Measurements from ENCODE around the gene F12.

DNA sequence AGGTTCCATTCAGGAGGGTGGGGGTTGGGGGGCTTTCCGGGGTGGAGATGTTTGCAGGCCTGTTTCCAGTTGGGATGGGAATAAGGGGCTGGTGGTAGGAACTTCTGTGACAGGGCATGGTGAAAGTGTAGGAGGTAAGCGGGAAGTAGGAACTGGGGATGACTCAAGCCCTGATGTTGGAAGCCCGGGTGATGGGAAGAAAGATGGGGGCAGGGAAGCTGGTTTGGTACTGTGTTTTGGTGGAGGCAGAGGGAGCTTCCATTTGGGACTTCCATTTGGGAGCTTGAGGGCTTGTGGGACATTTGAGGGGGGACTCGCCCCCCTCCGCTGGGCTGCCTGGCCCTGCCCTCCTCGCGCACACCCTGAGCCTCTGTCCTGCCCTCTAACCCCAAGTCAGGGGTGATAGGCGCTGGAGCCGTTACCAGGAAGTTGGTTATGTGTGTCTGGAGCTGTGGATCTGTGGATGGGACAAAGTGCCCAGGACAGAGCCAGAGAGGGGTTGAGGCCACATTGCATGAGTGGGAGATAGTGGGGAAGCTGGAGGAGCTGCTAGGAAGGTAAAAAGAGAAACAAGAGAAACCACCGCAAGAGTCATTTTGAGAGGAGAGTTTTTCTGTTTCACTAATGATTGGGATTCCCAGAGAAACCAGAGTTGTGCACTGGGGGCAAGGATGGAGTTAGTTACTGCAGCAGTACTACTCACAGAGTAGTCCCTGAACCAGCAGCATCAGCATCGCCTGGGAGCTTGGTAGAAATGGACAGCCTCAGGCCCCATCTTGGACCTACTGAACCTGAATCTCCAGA, 45.0 kb downstream of the F12 start:
- TF ChIP-seq, protein P1, sequence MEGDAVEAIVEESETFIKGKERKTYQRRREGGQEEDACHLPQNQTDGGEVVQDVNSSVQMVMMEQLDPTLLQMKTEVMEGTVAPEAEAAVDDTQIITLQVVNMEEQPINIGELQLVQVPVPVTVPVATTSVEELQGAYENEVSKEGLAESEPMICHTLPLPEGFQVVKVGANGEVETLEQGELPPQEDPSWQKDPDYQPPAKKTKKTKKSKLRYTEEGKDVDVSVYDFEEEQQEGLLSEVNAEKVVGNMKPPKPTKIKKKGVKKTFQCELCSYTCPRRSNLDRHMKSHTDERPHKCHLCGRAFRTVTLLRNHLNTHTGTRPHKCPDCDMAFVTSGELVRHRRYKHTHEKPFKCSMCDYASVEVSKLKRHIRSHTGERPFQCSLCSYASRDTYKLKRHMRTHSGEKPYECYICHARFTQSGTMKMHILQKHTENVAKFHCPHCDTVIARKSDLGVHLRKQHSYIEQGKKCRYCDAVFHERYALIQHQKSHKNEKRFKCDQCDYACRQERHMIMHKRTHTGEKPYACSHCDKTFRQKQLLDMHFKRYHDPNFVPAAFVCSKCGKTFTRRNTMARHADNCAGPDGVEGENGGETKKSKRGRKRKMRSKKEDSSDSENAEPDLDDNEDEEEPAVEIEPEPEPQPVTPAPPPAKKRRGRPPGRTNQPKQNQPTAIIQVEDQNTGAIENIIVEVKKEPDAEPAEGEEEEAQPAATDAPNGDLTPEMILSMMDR (conservative IDR thresholded peaks at IDR 0.05; ENCODE audit: low read length), result no peak
- TF ChIP-seq EZH2phosphoT487 (IDR thresholded peaks at IDR 0.05; ENCODE audit: borderline replicate concordance, low read depth, low read length), result no peak
